DND-41 (cell line): Measurements from ENCODE around the gene WASL.

Experiments
- ATAC-seq: fragments of 200-7000 bp; cut with Tn5 transposase; 3 replicates; pipeline ENCODE4 v1.9.1; 2021; ENCODE audit warnings: low read depth; ENCODE audit not compliant: insufficient read depth
- DNase-seq: peaks from one replicate; pipeline ENCODE4 v3.0.0-alpha.2; 2020
- H2AFZ ChIP-seq: 2 replicates; pipeline ENCODE4 v1.6.0; 2012; ENCODE audit warnings: low read depth, low read length
- H3K27ac ChIP-seq: 2 replicates; pipeline ENCODE4 v1.5.1; 2012; ENCODE audit warnings: low read length, inconsistent platforms
- H3K27me3 ChIP-seq: fragments of 200-600 bp; sonication (generic); 2 replicates; pipeline ENCODE4 v1.6.0; 2012; ENCODE audit warnings: low read length, mild to moderate bottlenecking, inconsistent platforms; ENCODE audit not compliant: insufficient read depth, poor library complexity
- H3K36me3 ChIP-seq: 2 replicates; pipeline ENCODE4 v1.5.1; 2012; ENCODE audit warnings: low read length, inconsistent platforms; ENCODE audit not compliant: insufficient read depth
- H3K4me1 ChIP-seq: 2 replicates; pipeline ENCODE4 v1.5.1; 2012; ENCODE audit warnings: mild to moderate bottlenecking, low read length; ENCODE audit not compliant: insufficient read depth
- H3K4me2 ChIP-seq: 2 replicates; pipeline ENCODE4 v1.6.0; 2012; ENCODE audit warnings: mild to moderate bottlenecking, moderate library complexity, low read length, inconsistent platforms; ENCODE audit not compliant: insufficient read depth
- H3K4me3 ChIP-seq, 2 experiments: fragments of 200-600 bp in 1 of 2; shearing (Covaris generic) in 1 of 2; 2 replicates each; pipeline ENCODE4 v1.5.1; 2012 to 2016; ENCODE audit warnings: inconsistent platforms in 2 of 2, low read length in 2 of 2, mild to moderate bottlenecking in 2 of 2, low read depth in 1 of 2, moderate library complexity in 1 of 2
- H3K79me2 ChIP-seq: 2 replicates; pipeline ENCODE4 v1.6.0; 2012; ENCODE audit warnings: low read length, inconsistent platforms; ENCODE audit not compliant: insufficient read depth
- H3K9ac ChIP-seq: 2 replicates; pipeline ENCODE4 v1.6.0; 2012; ENCODE audit warnings: low read depth, mild to moderate bottlenecking, inconsistent platforms, low read length, moderate library complexity
- H3K9me3 ChIP-seq: 2 replicates; pipeline ENCODE4 v1.5.1; 2012; ENCODE audit warnings: low read length, moderate library complexity, mild to moderate bottlenecking, inconsistent platforms; ENCODE audit not compliant: insufficient read depth, severe bottlenecking
- H4K20me1 ChIP-seq: 2 replicates; pipeline ENCODE4 v1.6.0; 2012; ENCODE audit warnings: low read length; ENCODE audit not compliant: insufficient read depth
- CTCF ChIP-seq: IDR thresholded peaks from 2 replicates; pipeline ENCODE4 v1.5.1; 2012; ENCODE audit warnings: borderline replicate concordance, low read length, moderate library complexity, mild to moderate bottlenecking; ENCODE audit not compliant: poor library complexity, severe bottlenecking; ENCODE audit errors: extremely low read depth
- EZH2 ChIP-seq: IDR thresholded peaks from 3 replicates; pipeline ENCODE4 v1.6.1; 2012; ENCODE audit warnings: borderline replicate concordance, low read depth, mild to moderate bottlenecking, moderate library complexity, low read length, inconsistent platforms; ENCODE audit not compliant: severe bottlenecking

WASL gene

GRCh38 chr7:123660514-123661354, 88.1 kb downstream of the WASL start:
- no peak overlapping the region for H3K9ac ChIP-seq
- peaks cover 3% of the 10 kb centered on the region for H3K27me3 ChIP-seq
- DNase-seq (no peak), ATAC-seq (no peak)
- no peaks in the 10 kb centered on the region for H3K79me2 ChIP-seq
- H3K4me3 ChIP-seq: no peak overlapping the region
- H3K9me3 ChIP-seq: no peaks in the 10 kb centered on the region
- TF ChIP-seq EZH2 (no peak), CTCF (no peak)
- no peaks in the 10 kb centered on the region for H3K36me3 ChIP-seq
- no peak overlapping the region for H3K4me2 ChIP-seq
- no peak overlapping the region for H3K27ac ChIP-seq
- H2AFZ ChIP-seq: no peak overlapping the region
- no peaks in the 10 kb centered on the region for H4K20me1 ChIP-seq
- no peaks in the 10 kb centered on the region for H3K4me1 ChIP-seq

- no peak overlapping the region for H3K27ac ChIP-seq
- no peak overlapping the region for H3K4me3 ChIP-seq
- H3K9me3 ChIP-seq: no peaks in the 10 kb centered on the region
- H4K20me1 ChIP-seq: no peaks in the 10 kb centered on the region
- H3K79me2 ChIP-seq: no peaks in the 10 kb centered on the region
- TF ChIP-seq EZH2: no peak
- TF ChIP-seq CTCF: no peak
- ATAC-seq: no peak
- no peak for DNase-seq
- H3K36me3 ChIP-seq: no peaks in the 10 kb centered on the region
- no peaks in the 10 kb centered on the region for H3K4me1 ChIP-seq
- no peak overlapping the region for H2AFZ ChIP-seq
- no peak overlapping the region for H3K9ac ChIP-seq
- peaks cover 3% of the 10 kb centered on the region for H3K27me3 ChIP-seq
- no peak overlapping the region for H3K4me2 ChIP-seq
Measured at GRCh38 chr7:123658023-123658422, 90.8 kb downstream of the WASL start.

- TF ChIP-seq CTCF (no peak), EZH2 (no peak)
- Histone ChIP-seq H3K27me3 (peaks cover 3% of the 10 kb centered on the region), H3K79me2 (no peaks in the 10 kb centered on the region), H3K4me2 (no peak overlapping the region), H3K27ac (no peak overlapping the region), H3K9me3 (no peaks in the 10 kb centered on the region), H3K36me3 (no peaks in the 10 kb centered on the region), H2AFZ (no peak overlapping the region), H3K9ac (no peak overlapping the region), H4K20me1 (no peaks in the 10 kb centered on the region), H3K4me3 (no peak overlapping the region), H3K4me1 (no peaks in the 10 kb centered on the region)
- DNase-seq (no peak), ATAC-seq (no peak)
Measured at GRCh38 chr7:123657304-123657685, 91.5 kb downstream of the WASL start.
